ENCODE measurements around the gene MPP2.
A peak's percentile ranks its signal among the peaks of the same experiment; 100 is the strongest.
"Not testable (repeated sequence)": the region's sequence is repeated elsewhere in the genome, so short reads cannot be mapped to it uniquely, and the experiment has no call there.

The MPP2 gene

GRCh38 chr17:43846221-43846712 lies 61.1 kb downstream of the MPP2 start:
- peak; percentile 97 for DNase-seq (ENCODE audit: low spot score)

DNA sequence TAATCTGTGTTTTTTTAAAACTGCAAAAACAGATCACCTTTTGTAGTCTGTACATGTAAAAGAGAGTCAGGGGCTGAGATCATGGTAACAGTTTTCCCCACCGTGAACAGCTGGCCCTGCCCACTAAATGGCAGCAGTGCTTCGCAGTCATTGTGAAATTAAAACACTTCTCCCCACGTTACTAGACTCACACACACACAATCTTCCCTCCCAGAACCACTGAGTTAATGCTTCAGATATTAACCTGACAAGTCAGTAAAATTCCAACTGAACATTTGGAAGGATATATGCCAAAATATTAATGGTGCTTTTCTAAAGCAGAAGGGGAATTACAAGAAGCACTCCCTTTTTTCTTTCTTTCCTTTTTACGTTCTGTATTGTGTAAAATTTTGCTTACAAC lies 61.6 kb downstream of the MPP2 start:
- DNase-seq (ENCODE audit: low spot score), result no peak

GRCh38 chr17:43844241-43844640 lies 63.1 kb downstream of the MPP2 start:
- no peak for DNase-seq (ENCODE audit: low spot score)

DNA sequence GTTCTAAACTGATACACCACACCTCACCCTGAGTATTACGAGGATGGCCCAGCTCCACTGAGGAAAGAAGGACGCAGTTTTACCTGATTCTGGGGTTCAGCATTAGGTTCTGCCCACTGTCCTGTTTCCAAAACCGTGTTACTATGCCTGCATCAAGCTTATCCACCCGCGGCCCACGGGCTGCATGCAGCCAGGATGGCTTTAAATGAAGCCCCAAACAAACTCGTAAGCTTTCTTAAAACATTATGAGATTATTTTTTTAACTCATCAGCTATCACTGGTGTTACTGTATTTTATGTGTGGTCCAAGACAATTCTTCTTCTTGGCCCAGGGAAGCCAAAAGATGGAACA lies 64.4 kb downstream of the MPP2 start:
- no peak for DNase-seq (ENCODE audit: low spot score)

GRCh38 chr17:43842091-43842974 lies 65.0 kb downstream of the MPP2 start:
- DNase-seq (ENCODE audit: low spot score), result not testable (repeated sequence)

DNA sequence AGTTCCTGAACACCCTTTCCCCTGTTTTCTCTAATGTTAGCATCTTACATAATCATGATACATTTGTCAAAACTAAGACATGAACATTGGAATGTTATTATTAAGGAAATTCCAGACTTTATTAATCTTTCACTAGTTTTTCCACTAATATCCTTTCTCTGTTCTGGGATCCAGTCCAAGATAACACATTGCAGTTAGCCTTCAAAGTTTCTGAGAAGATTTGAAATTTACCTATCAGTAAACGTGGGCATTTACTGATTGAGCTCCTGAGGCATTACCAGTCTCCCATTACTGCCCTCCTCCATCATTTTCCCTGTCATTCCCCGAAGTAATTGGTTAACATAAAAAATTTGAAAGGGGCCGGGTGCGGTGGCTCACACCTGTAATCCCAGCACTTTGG lies 66.1 kb downstream of the MPP2 start:
- no peak for DNase-seq (ENCODE audit: low spot score)

DNA sequence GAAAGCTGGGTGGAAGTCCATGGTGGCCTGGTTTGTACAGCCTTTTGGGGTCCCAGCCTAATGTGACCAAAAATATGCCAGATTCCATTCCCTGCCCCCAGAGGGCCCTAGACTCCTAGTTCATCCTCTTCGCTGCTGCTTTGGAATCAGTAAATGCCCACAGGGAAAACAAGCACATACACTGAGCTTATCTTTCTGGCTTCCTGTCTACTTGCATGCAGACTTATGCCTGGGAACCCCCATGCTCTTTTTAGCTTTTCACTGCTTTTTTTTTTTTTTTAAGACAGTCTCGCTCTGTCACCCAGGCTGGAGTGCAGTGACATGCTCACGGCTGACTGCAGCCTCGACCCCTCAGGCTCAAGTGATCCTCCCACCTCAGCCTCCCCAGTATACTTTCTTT lies 66.5 kb downstream of the MPP2 start:
- DNase-seq (ENCODE audit: low spot score), result no peak

DNA sequence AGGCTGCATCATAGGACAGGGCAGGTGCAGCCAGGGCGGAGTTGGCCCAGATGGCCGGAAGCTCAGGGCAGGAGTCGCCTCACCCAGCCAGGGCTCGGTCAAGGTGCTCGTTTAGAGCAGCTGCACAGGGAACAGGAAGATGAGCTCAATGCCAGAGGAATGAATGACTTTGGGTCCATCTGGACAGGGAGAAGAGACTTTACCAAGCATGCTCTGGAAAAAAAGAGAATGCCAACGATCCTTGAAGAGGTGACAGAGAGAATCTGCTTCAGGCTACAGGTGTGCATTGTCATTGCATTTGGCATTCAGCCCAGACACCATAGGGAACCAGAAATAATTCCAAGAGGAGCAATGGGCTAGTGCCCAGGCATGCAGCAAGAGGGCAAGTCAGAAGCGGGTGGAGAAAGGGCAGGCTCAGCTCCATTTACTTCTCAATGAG lies 67.6 kb downstream of the MPP2 start:
- peak; percentile 55 for DNase-seq (ENCODE audit: low spot score)

DNA sequence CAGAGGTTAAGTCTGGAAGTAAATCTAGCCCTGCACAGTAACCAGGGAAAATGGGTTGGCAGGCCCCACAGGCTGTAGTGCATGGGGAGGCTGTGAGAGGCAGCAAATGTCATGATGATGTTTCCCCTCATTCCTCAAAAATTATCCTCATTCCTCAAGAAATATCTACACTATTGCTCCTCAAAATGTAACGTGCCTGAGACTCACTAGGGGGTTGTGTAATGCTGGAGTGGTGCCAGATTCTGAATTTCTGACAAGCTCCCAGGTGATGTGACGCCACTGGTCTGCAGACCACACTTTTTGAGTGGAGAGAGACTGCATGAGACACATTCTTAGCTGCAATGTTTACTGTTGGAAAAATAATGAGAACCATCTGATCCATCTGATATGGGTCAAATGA lies 73.2 kb downstream of the MPP2 start:
- DNase-seq (ENCODE audit: low spot score), result no peak

GRCh38 chr17:43832976-43833829 lies 74.1 kb downstream of the MPP2 start, which contains the start of gene MPP3:
MPP3 (minus strand) TSS chr17:43833146; CDS start chr17:43831906, 1,240 bp downstream.
- DNase-seq (ENCODE audit: low spot score), result peak; percentile 96

DNA sequence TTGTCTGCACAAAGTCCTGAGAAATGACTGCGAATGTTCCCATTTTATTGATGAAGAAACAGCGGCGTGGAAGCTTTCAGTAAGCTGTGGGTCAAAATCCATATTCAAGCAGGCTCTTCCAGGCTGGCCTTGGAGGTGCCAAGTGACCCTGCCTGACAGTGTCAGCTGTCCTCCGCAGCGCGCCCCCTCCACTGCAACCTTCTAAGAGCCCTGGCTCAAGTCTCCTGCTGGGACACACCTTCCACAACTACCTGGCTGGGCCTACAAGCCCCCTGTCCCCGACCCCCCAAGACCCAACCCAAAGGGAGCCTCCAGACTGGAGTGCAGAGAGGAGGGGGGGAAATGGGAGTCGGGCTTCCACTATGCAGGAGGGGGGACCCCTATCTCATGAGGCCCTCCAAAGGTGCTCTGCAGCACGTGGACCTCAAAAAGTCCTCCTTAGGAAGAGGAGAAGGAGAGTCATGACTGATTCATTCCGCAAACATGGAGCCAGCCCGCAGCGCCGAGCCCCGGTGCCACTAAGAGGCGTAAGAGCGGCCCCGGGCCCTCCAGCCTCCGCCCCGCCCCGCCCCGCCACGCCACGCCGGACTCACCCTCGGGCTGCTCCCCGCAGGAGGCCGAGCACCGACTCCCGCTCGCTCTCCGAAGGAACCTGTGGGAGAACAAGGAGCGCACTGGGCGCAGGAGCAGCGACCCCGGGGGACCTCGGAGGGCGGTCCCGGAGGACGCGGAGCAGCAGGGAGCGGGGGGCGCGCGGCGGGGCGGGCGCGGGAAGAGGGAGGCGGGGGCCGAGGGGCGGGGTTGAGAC lies 75.0 kb downstream of the MPP2 start:
- peak; percentile 80 for DNase-seq (ENCODE audit: low spot score)

DNA sequence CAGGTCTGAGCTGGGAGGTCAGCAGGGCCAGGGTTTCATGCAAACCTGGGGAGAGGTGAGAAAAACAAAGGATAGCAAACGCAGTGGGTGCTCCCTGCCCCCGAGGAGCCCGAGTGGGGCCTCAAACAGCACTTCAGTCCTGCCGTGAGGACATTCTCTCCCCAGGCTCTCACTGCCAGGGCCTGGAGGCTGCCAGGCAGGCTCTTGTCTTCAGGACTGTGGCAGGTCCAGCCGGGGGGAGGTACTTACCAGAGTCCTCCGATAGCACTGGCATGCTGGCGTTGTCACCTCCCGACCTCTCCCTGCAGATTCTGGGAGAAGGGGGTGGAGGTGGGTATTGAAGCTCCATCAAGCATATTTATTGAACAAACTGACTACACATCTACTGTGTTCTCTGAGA lies 75.7 kb downstream of the MPP2 start:
- no peak for DNase-seq (ENCODE audit: low spot score)

DNA sequence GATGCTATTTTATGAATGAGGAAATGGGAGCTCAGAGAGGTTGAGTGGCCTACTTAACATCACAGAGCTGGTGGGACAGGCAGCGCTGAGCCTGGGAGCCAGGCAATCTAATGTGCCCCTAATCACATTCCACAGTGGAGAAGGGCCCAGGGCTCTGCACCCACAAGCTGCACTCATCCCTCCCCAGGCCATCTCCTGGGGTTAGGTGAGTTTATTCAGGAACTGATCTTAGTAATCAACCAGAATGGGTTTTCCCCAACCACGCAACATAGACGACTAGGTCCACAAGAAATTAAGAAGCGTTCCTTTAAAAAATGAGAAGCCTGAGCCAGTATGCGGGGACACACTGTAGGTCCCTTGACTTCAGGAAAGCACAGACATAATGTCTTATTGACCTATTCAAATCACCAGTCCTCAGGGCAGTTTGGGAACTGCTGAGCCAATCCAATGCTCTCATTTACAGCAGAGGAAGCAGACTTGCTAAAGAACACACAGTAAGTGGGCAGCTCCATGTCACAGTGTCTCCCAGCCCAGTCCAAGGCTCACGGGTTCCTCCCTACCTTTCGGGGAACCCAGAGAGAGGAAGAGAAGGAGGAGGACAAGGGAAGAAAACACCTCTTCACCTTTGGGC lies 76.7 kb downstream of the MPP2 start:
- no peak for DNase-seq (ENCODE audit: low spot score)

- no peak for DNase-seq (ENCODE audit: low spot score)
These were observed 77.6 kb downstream of the MPP2 start for GRCh38 chr17:43829738-43830137.

DNA sequence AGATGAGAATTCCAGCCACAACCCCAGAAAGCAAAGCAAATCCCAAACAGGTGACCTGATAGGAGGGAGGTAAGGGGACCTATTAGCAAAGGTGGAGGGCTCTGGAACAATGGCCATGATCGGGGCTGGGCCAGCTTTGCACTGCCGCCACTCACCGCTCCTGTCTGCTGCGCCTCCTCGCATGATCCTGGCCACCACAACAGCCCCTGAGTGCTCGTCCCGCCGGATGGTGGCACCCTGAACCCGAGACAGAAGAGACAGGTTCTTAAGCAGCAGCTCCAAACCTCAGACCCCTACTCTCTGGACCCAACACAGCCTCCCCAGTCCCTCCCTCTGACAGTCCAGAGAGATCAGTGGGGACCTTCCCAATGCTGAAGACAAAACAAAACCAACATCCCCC lies 79.7 kb downstream of the MPP2 start:
- DNase-seq (ENCODE audit: low spot score), result no peak

GRCh38 chr17:43826206-43826605 lies 81.1 kb downstream of the MPP2 start:
- no peak for DNase-seq (ENCODE audit: low spot score)

- DNase-seq (ENCODE audit: low spot score), result no peak
These were observed 81.8 kb downstream of the MPP2 start for GRCh38 chr17:43825567-43825966.

All from iPS-NIHi11 (cell line).